Smooth muscle cell of bladder (primary cell): ENCODE results near the gene HMGN4. TPM values are rescaled to one million over a fixed set of nuclear protein-coding genes. Genes with fewer than 3 reads are reported as not detected.

Experiments
- total RNA-seq: library from RNA; depleted of rRNA; stranded (reverse); fragments of >200 nt; gene quantifications from 2 replicates; pipeline ENCODE4 v1.2.3, GENCODE V29; 2014

Gene HMGN4
- total RNA-seq, result 64.3 and 70.7 TPM in 2 replicates

GRCh38 chr6:26537846-26538571 lies at the start of gene HMGN4:
TSS of gene HMGN4 (plus strand) at chr6:26538366. CDS start at chr6:26545207, 6,841 bp downstream.

GRCh38 chr6:26500102-26500501 lies 38.1 kb upstream of the HMGN4 start, which contains the start of gene BTN1A1:
TSS of gene BTN1A1 (plus strand) at chr6:26500303. CDS start at chr6:26501287, 984 bp downstream.

Other genes starting within 250 kb of the HMGN4 start
- gene BTN3A2, start 173.2 kb upstream of the HMGN4 start, total RNA-seq, result 13.7 and 21.8 TPM in 2 replicates
- gene BTN2A2, start 155.3 kb upstream of the HMGN4 start, total RNA-seq, result 7.7 and 8.9 TPM in 2 replicates
- gene BTN3A1, start 136.1 kb upstream of the HMGN4 start, total RNA-seq, result 17.8 and 26.3 TPM in 2 replicates
- gene BTN3A3, start 97.9 kb upstream of the HMGN4 start, total RNA-seq, result 12.5 and 16.9 TPM in 2 replicates
- gene BTN2A1, start 80.4 kb upstream of the HMGN4 start, total RNA-seq, result 7.7 and 9.1 TPM in 2 replicates
- gene BTN1A1, start 38.1 kb upstream of the HMGN4 start, total RNA-seq, result not detected in 2 replicates
- gene ABT1, start 58.6 kb downstream of the HMGN4 start, total RNA-seq, result 11.9 and 13.4 TPM in 2 replicates
- 14.1 and 15.4 TPM in 2 replicates for gene ZNF322, start 121.4 kb downstream of the HMGN4 start, total RNA-seq